HG02588 (cell line): Measurements from ENCODE around the gene MRPS5.
"Not testable (repeated sequence)": the region's sequence is repeated elsewhere in the genome, so short reads cannot be mapped to it uniquely, and the experiment has no call there.

Experiments
- ATAC-seq: cut with Tn5 transposase; IDR thresholded peaks from one replicate; pipeline ENCODE4 v1.9.1; 2021; ENCODE audit warnings: mild to moderate bottlenecking, moderate library complexity; ENCODE audit not compliant: unreplicated experiment

MRPS5 gene

GRCh38 chr2:95121407-95122196 lies at the start of gene MRPS5:
Gene MRPS5, minus strand, starts transcription at chr2:95121808. Its CDS starts 17 bp downstream, at chr2:95121791.
- ATAC-seq, result peak; percentile 95

- ATAC-seq, result no peak
Observed at GRCh38 chr2:95166065-95166763, 44.6 kb upstream of the MRPS5 start.

GRCh38 chr2:95165371-95166064 lies 43.9 kb upstream of the MRPS5 start, which contains the start of gene ZNF2:
Gene ZNF2, plus strand, starts transcription at chr2:95165809. Its CDS starts 10,418 bp downstream, at chr2:95176227.
- peak; percentile 93 for ATAC-seq

- no peak for ATAC-seq
Observed at GRCh38 chr2:95165030-95165370, 43.4 kb upstream of the MRPS5 start.

- ATAC-seq, result peak; percentile 90
Observed at GRCh38 chr2:95159690-95160449, 38.3 kb upstream of the MRPS5 start, which contains the start of gene ZNF514. Gene ZNF514, minus strand, starts transcription at chr2:95159848. Its CDS starts 6,595 bp downstream, at chr2:95153253.

GRCh38 chr2:95158891-95159619 lies 37.4 kb upstream of the MRPS5 start:
- peak; percentile 48 for ATAC-seq

- no peak for ATAC-seq
Observed at GRCh38 chr2:95158441-95158840, 36.8 kb upstream of the MRPS5 start.

- ATAC-seq, result no peak
Observed at GRCh38 chr2:95149397-95149984, 27.9 kb upstream of the MRPS5 start.

GRCh38 chr2:95143838-95144237 lies 22.2 kb upstream of the MRPS5 start:
- ATAC-seq, result no peak

GRCh38 chr2:95138702-95139101 lies 17.1 kb upstream of the MRPS5 start:
- no peak for ATAC-seq

- peak; percentile 3 for ATAC-seq
Observed at GRCh38 chr2:95122197-95122551, 566 bp upstream of the MRPS5 start.

GRCh38 chr2:95121093-95121406 lies 558 bp downstream of the MRPS5 start:
- ATAC-seq, result no peak

- peak; percentile 82 for ATAC-seq
Observed at GRCh38 chr2:95115418-95115817, 6.2 kb downstream of the MRPS5 start.

GRCh38 chr2:95113464-95113863 lies 8.1 kb downstream of the MRPS5 start:
- no peak for ATAC-seq

- no peak for ATAC-seq
Observed at GRCh38 chr2:95110395-95110794, 11.2 kb downstream of the MRPS5 start.

GRCh38 chr2:95109260-95109659 lies 12.3 kb downstream of the MRPS5 start:
- ATAC-seq, result no peak

- ATAC-seq, result no peak
Observed at GRCh38 chr2:95106081-95106480, 15.5 kb downstream of the MRPS5 start.

- ATAC-seq, result no peak
Observed at GRCh38 chr2:95104606-95105005, 17.0 kb downstream of the MRPS5 start.

- no peak for ATAC-seq
Observed at GRCh38 chr2:95099910-95100309, 21.7 kb downstream of the MRPS5 start.

GRCh38 chr2:95098273-95098672 lies 23.3 kb downstream of the MRPS5 start:
- not testable (repeated sequence) for ATAC-seq
